ENCODE measurements around the gene ABCF2. TPM values are rescaled to one million over a fixed set of nuclear protein-coding genes. Genes with fewer than 3 reads are reported as not detected.
A peak's percentile ranks its signal among the peaks of the same experiment; 100 is the strongest.

Gene ABCF2
- total and polyA plus RNA-seq, 11 donors = 15.9 to 58.4 (median 33.0) TPM

- no peaks in the 10 kb centered on the region for H3K27me3 ChIP-seq
- H3K4me1 ChIP-seq = peaks cover 0 to 49% (median 4%) of the 10 kb centered on the region in 12 donors
- no peak overlapping the region for H3K4me3 ChIP-seq
- intact Hi-C loops (cut with DNase I) = no loop called here
- no peaks in the 10 kb centered on the region for H3K9me3 ChIP-seq
- no peak for TF ChIP-seq POLR2A (IDR thresholded peaks at IDR 0.05)
- TF ChIP-seq, protein P1, sequence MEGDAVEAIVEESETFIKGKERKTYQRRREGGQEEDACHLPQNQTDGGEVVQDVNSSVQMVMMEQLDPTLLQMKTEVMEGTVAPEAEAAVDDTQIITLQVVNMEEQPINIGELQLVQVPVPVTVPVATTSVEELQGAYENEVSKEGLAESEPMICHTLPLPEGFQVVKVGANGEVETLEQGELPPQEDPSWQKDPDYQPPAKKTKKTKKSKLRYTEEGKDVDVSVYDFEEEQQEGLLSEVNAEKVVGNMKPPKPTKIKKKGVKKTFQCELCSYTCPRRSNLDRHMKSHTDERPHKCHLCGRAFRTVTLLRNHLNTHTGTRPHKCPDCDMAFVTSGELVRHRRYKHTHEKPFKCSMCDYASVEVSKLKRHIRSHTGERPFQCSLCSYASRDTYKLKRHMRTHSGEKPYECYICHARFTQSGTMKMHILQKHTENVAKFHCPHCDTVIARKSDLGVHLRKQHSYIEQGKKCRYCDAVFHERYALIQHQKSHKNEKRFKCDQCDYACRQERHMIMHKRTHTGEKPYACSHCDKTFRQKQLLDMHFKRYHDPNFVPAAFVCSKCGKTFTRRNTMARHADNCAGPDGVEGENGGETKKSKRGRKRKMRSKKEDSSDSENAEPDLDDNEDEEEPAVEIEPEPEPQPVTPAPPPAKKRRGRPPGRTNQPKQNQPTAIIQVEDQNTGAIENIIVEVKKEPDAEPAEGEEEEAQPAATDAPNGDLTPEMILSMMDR (IDR thresholded peaks at IDR 0.05) = no peak
- WGBS, 4 donors = 87 to 94% (median 91%) methylated on average over 7 to 9 of the region's 9 CpGs
- no peak overlapping the region for H3K27ac ChIP-seq
- no peak for DNase-seq
- H3K36me3 ChIP-seq = no peaks in the 10 kb centered on the region
- no peak for ATAC-seq
These were observed 47.4 kb upstream of the ABCF2 start for GRCh38 chr7:151274396-151274795.

DNA sequence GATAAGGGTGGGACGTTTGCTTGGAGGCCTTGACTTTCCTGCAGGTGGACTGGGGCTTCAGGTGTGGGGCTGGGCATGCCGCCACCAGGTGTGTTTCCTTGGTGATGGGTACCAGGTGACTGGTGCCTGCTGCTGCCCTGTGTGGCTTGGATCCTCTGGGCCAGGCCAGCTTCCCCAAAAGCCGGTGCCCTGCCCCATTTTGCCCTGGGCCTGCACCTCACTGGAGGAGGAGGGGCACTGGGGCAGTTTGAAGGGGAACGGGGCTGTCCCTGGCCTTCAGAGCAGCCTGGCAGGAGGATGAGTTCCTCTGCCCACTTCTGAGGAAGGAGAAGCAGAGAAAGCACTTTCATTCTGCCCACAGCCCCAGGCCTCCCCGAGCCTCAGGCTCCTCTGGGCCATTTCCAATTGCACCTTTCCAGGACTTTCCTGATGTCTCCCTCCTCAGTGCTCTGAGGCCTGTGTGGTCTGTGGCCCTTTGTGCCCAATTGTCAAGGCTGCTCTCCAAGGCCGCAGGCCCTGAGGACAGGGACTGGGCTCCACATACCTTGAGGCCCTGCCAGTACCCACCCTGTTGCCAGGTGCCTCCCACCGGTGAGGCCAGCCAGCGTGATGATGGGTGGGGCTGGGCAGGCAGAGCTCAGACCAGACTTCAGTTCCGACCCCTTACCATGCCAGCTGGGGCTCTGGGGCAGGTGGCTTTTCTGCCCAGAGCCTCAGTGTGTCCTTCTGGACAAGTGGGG, 46.8 kb upstream of the ABCF2 start:
- H3K4me3 ChIP-seq = no peak overlapping the region
- no peaks in the 10 kb centered on the region for H3K36me3 ChIP-seq
- 72 to 84% (median 79%) methylated on average over 3 to 9 of the region's 9 CpGs for WGBS, 4 donors
- H3K9me3 ChIP-seq = no peaks in the 10 kb centered on the region
- H3K27me3 ChIP-seq = no peaks in the 10 kb centered on the region
- no peak overlapping the region for H3K27ac ChIP-seq
- no peak for TF ChIP-seq POLR2A (IDR thresholded peaks at IDR 0.05)
- TF ChIP-seq, protein P1 (IDR thresholded peaks at IDR 0.05) = no peak
- intact Hi-C loops (cut with DNase I) = no loop called here
- DNase-seq = no peak
- peak in 1 of 4 donors; percentile 24 for ATAC-seq
- H3K4me1 ChIP-seq = peaks cover 0 to 49% (median 4%) of the 10 kb centered on the region in 12 donors

DNA sequence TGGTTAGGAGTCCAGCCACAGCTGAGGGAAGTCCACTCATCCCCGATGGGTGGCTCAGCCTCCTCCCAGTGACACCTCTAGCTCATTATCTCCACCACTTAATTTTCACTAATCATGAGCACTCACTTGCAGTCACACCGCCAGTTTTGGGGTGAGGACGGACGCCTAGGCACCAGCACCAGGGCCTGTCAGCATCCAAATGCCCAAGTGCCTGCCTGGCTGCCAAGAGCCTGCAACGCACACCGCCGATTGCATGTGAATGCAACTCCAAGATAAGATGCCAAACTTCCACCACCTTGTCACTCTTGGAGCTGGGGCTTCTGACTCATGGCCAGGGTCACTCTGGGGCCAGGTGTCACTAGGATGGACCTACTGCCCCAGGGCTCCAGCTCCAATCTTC, 45.9 kb upstream of the ABCF2 start:
- H3K4me1 ChIP-seq = peaks cover 0 to 49% (median 4%) of the 10 kb centered on the region in 12 donors
- no peak for TF ChIP-seq POLR2A (IDR thresholded peaks at IDR 0.05)
- TF ChIP-seq, protein P1 (IDR thresholded peaks at IDR 0.05) = no peak
- no peaks in the 10 kb centered on the region for H3K27me3 ChIP-seq
- ATAC-seq (peak in 2 of 4 donors; percentile 33 to 34), DNase-seq (peak in 2 of 5 donors; percentile 60)
- H3K36me3 ChIP-seq = no peaks in the 10 kb centered on the region
- H3K9me3 ChIP-seq = no peaks in the 10 kb centered on the region
- H3K27ac ChIP-seq = peak overlapping the region in 1 of 12 donors; percentile 11
- intact Hi-C loops (cut with DNase I) = no loop called here
- WGBS, 4 donors = 42 to 53% (median 50%) methylated on average over 5 to 7 of the region's 7 CpGs
- H3K4me3 ChIP-seq = no peak overlapping the region

- Histone ChIP-seq H3K9me3 (no peaks in the 10 kb centered on the region), H3K27me3 (no peaks in the 10 kb centered on the region), H3K36me3 (no peaks in the 10 kb centered on the region), H3K27ac (peak overlapping the region in 2 of 12 donors; percentile 11 to 18), H3K4me3 (no peak overlapping the region), H3K4me1 (peaks cover 0 to 48% (median 3%) of the 10 kb centered on the region in 12 donors)
- WGBS, 4 donors = 64 to 73% (median 68%) methylated on average over 10 of the region's 10 CpGs
- no peak for ATAC-seq
- no peak for DNase-seq
- intact Hi-C loops (cut with DNase I) = no loop called here
- TF ChIP-seq, protein P1 (IDR thresholded peaks at IDR 0.05) = no peak
- TF ChIP-seq POLR2A (IDR thresholded peaks at IDR 0.05) = no peak
These were observed 45.4 kb upstream of the ABCF2 start for GRCh38 chr7:151272405-151272804.

Data from heart left ventricle (tissue), 16 donors.